C4-2B (cell line): ENCODE measurements around the gene CUL4B.
"Not testable (repeated sequence)": the region's sequence is repeated elsewhere in the genome, so short reads cannot be mapped to it uniquely, and the experiment has no call there.

ENCODE experiments used
- H3K27ac ChIP-seq: fragments of 450-650 bp; 2 replicates; pipeline ENCODE4 v1.5.1; 2017
- ZFX ChIP-seq: fragments of 450-650 bp; IDR thresholded peaks from 2 replicates; pipeline ENCODE4 v1.6.1; 2017
- TF ChIP-seq, protein P1 (sequence below): fragments of 450-650 bp; conservative IDR thresholded peaks from 2 replicates; pipeline ENCODE4 v1.5.1; 2017; ENCODE audit warnings: mild to moderate bottlenecking

CUL4B gene

DNA sequence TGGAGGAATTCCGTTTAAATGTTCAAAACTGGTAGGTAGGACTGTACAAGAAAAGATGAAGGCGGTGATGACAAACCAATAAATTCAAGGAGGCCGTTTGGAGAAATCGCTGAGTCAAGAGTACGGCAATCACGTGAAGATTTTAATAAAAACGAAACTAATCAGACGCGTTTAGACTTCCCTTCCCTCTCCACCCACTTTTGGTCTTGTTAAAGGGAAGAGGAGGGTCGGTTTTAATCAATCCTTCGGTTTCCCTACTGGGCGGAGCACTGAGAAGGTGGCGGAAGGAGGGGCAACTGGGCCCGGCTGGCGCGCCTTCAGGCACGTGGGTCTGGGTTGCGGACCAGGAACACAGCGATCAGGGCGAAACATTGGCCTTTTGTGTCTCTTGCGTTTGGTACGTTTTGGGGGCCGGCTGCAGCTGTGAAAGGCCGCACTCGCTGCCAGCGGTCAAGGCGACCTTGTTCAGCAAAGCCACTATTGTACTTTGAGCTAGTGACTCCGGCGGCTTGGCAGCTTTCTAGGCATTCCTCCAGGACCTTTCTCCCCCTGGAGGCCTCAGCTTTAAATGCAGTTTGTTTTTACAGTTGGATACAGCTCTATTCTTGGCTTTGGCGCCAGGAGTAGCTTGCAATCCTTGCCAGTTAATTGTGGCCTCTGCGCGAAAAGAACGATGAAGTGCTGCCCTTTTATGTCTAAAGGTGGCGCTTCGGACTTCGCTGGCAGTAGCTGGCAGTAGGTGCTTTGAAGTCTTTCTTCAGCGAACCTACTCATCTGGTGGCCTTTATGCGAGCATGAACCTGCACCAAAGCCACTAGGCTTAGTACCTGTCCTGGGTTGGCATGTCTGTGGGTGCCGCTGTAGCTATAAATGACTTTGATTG, 74.9 kb downstream of the CUL4B start:
- TF ChIP-seq, protein P1, sequence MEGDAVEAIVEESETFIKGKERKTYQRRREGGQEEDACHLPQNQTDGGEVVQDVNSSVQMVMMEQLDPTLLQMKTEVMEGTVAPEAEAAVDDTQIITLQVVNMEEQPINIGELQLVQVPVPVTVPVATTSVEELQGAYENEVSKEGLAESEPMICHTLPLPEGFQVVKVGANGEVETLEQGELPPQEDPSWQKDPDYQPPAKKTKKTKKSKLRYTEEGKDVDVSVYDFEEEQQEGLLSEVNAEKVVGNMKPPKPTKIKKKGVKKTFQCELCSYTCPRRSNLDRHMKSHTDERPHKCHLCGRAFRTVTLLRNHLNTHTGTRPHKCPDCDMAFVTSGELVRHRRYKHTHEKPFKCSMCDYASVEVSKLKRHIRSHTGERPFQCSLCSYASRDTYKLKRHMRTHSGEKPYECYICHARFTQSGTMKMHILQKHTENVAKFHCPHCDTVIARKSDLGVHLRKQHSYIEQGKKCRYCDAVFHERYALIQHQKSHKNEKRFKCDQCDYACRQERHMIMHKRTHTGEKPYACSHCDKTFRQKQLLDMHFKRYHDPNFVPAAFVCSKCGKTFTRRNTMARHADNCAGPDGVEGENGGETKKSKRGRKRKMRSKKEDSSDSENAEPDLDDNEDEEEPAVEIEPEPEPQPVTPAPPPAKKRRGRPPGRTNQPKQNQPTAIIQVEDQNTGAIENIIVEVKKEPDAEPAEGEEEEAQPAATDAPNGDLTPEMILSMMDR, result peak; percentile 79
- TF ChIP-seq ZFX, result no peak
- peak overlapping the region; percentile 75 for H3K27ac ChIP-seq

DNA sequence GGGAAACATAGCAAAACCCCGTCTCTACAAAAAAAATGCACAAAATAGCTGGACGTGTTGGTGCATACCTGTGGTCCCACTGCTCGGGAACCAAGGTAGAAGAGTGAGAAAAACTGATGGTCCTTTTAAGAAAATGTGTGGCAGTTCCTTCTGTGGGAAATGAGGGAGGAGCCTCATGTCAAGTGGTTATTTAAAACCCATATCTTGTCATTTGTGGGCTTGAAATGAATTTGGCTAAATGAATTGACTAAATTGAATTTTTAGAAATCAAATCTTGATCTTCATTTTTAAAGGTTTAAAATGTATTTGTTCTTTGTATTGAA, 75.5 kb downstream of the CUL4B start:
- TF ChIP-seq, protein P1, result no peak
- no peak for TF ChIP-seq ZFX
- peak overlapping the region; percentile 75 for H3K27ac ChIP-seq

DNA sequence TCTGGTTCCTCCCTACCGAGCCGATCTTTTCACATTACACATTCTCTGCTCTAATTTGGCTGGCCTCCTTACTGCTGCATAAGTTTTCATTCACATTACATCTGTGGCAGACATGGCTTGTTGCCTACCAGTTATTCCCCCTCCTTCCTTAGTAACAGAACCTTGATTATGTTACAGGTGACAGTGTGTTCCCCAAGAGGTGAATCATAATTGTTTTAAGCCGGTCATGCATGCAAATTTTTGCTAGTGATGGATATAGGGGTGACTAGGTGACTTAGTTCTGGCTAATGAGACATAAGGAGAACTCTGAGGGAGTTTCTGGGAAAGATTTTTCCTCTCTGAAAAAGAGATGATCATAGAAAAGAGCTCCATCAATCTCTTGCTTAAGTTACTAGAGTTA, 83.3 kb downstream of the CUL4B start:
- no peak overlapping the region for H3K27ac ChIP-seq
- TF ChIP-seq, protein P1, result no peak
- TF ChIP-seq ZFX, result no peak

DNA sequence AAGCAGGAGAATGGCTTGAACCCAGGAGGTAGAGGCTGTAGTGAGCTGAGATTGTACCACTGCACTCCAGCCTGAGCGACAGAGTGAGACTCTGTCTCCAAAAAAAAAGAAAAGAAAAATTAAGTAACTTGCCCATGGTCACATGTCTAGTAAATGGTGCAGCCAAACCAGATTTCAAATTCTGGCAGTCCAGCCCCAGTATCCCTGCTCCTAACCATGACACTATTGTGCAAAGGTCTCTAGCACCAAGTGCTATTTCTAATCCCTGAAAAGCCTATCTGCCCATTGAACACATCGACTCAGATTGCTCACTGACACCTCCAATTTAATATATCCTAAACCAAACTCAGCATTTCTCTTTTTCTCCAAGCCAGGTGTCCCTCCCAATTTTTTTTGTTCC, 84.0 kb downstream of the CUL4B start:
- TF ChIP-seq, protein P1, result no peak
- TF ChIP-seq ZFX, result no peak
- no peak overlapping the region for H3K27ac ChIP-seq

DNA sequence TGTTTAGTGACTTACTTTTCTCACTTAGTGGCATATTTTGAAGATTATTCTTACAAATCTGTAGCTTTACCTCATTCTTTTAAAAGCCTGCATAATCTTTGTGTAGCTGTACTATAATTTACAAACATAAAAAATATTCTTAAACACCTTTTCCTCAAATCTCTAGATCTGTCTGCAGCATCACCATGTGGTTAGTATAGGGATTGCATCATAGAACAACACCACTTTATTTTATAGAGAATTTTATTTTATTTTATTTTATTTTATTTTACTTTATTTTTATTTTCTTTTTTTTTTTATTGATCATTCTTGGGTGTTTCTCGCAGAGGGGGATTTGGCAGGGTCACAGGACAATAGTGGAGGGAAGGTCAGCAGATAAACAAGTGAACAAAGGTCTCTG, 85.3 kb downstream of the CUL4B start:
- H3K27ac ChIP-seq, result not testable (repeated sequence)
- TF ChIP-seq, protein P1, result peak; percentile 69
